Measurements from ENCODE around the gene SGCE. TPM values are rescaled to one million over a fixed set of nuclear protein-coding genes. Genes with fewer than 3 reads are reported as not detected.

SGCE gene
- total and polyA plus RNA-seq, 2 donors (not counting 1 experiment from before 2014, with no cell fraction given), result 8.9 to 13.0 TPM

GRCh38 chr7:94588075-94588474, 67.9 kb downstream of the SGCE start:
- H3K4me1 ChIP-seq (ENCODE audit: control insufficient read depth in 2 of 2, insufficient read depth in 2 of 2, low read length in 2 of 2), result peaks cover 11 to 17% of the 10 kb centered on the region in 2 donors
- no peak overlapping the region for H3K4me2 ChIP-seq (replicated peaks; ENCODE audit: low read depth, low read length, poor library complexity, severe bottlenecking)
- ATAC-seq (ENCODE audit: low read depth) (no peak), DNase-seq (no peak)
- no peak overlapping the region for H3K27ac ChIP-seq (ENCODE audit: low read length in 2 of 2)
- H4K20me1 ChIP-seq (ENCODE audit: control insufficient read depth, insufficient read depth, low read length, poor library complexity, severe bottlenecking), result no peaks in the 10 kb centered on the region
- H3K9me3 ChIP-seq (ENCODE audit: control extremely low read depth in 1 of 3, control insufficient read depth in 2 of 3, insufficient read depth in 1 of 3, low read length in 2 of 3), result no peaks in the 10 kb centered on the region
- CTCF ChIA-PET, result no interaction called here
- H2AFZ ChIP-seq (ENCODE audit: insufficient read depth, low read depth, low read length, poor library complexity, severe bottlenecking), result no peak overlapping the region
- Mint-ChIP-seq H3K27ac (no peak overlapping the region), H3K4me1 (peaks cover 19% of the 10 kb centered on the region), H3K27me3 (no peaks in the 10 kb centered on the region), H3K9me3 (ENCODE audit: insufficient read depth) (no peaks in the 10 kb centered on the region), H3K4me3 (no peak overlapping the region)
- WGBS (ENCODE audit: insufficient coverage), result no CpG with 5 or more reads among the region's 2 CpGs
- H3K27me3 ChIP-seq (replicated peaks in 1 of 4; ENCODE audit: control extremely low read depth in 1 of 4, control insufficient read depth in 3 of 4, insufficient read depth in 4 of 4, low read length in 3 of 4), result no peaks in the 10 kb centered on the region
- no peak overlapping the region for H3K9ac ChIP-seq (ENCODE audit: low read length)
- no peak overlapping the region for H3K4me3 ChIP-seq (ENCODE audit: control extremely low read depth in 1 of 5, extremely low read depth in 1 of 5, insufficient read depth in 1 of 5, low read depth in 2 of 5, low read length in 4 of 5)
- POLR2A ChIA-PET, result no interaction called here
- no peaks in the 10 kb centered on the region for H3K79me2 ChIP-seq (ENCODE audit: control insufficient read depth, insufficient read depth, low read length)
- no peak for TF ChIP-seq CTCF (IDR thresholded peaks at IDR 0.05)
- TF ChIP-seq EZH2 (IDR thresholded peaks at IDR 0.05; ENCODE audit: borderline replicate concordance, insufficient read depth, low read depth, low read length, poor library complexity, severe bottlenecking), result no peak
- no peaks in the 10 kb centered on the region for H3K36me3 ChIP-seq (replicated peaks in 1 of 2; ENCODE audit: control extremely low read depth in 1 of 2, control insufficient read depth in 1 of 2, extremely low read depth in 1 of 2, insufficient read depth in 2 of 2, low read length in 1 of 2)
- intact Hi-C loops (cut with micrococcal nuclease), result no loop called here

- H3K27me3 ChIP-seq (replicated peaks in 1 of 4; ENCODE audit: control extremely low read depth in 1 of 4, control insufficient read depth in 3 of 4, insufficient read depth in 4 of 4, low read length in 3 of 4), result no peaks in the 10 kb centered on the region
- no peaks in the 10 kb centered on the region for H3K27me3 Mint-ChIP-seq
- no peak for DNase-seq
- no peaks in the 10 kb centered on the region for H3K36me3 ChIP-seq (replicated peaks in 1 of 2; ENCODE audit: control extremely low read depth in 1 of 2, control insufficient read depth in 1 of 2, extremely low read depth in 1 of 2, insufficient read depth in 2 of 2, low read length in 1 of 2)
- no peaks in the 10 kb centered on the region for H4K20me1 ChIP-seq (ENCODE audit: control insufficient read depth, insufficient read depth, low read length, poor library complexity, severe bottlenecking)
- ChIA-PET CTCF (no interaction called here), POLR2A (no interaction called here)
- H3K4me1 ChIP-seq (ENCODE audit: control insufficient read depth in 2 of 2, insufficient read depth in 2 of 2, low read length in 2 of 2), result no peaks in the 10 kb centered on the region
- H3K9me3 Mint-ChIP-seq (ENCODE audit: insufficient read depth), result peaks cover 2% of the 10 kb centered on the region
- no peak overlapping the region for H3K4me3 Mint-ChIP-seq
- H3K9ac ChIP-seq (ENCODE audit: low read length), result no peak overlapping the region
- intact Hi-C loops (cut with micrococcal nuclease), result no loop called here
- no peak overlapping the region for H2AFZ ChIP-seq (ENCODE audit: insufficient read depth, low read depth, low read length, poor library complexity, severe bottlenecking)
- H3K27ac ChIP-seq (ENCODE audit: low read length in 2 of 2), result no peak overlapping the region
- H3K9me3 ChIP-seq (ENCODE audit: control extremely low read depth in 1 of 3, control insufficient read depth in 2 of 3, insufficient read depth in 1 of 3, low read length in 2 of 3), result no peaks in the 10 kb centered on the region
- no peaks in the 10 kb centered on the region for H3K4me1 Mint-ChIP-seq
- no peak overlapping the region for H3K27ac Mint-ChIP-seq
- no peaks in the 10 kb centered on the region for H3K79me2 ChIP-seq (ENCODE audit: control insufficient read depth, insufficient read depth, low read length)
- no peak for ATAC-seq (ENCODE audit: low read depth)
- TF ChIP-seq CTCF (IDR thresholded peaks at IDR 0.05) (no peak), EZH2 (IDR thresholded peaks at IDR 0.05; ENCODE audit: borderline replicate concordance, insufficient read depth, low read depth, low read length, poor library complexity, severe bottlenecking) (no peak)
- H3K4me3 ChIP-seq (ENCODE audit: control extremely low read depth in 1 of 5, extremely low read depth in 1 of 5, insufficient read depth in 1 of 5, low read depth in 2 of 5, low read length in 4 of 5), result no peak overlapping the region
- no peak overlapping the region for H3K4me2 ChIP-seq (replicated peaks; ENCODE audit: low read depth, low read length, poor library complexity, severe bottlenecking)
- 88% methylated on average over 1 of the region's 1 CpG for WGBS (ENCODE audit: insufficient coverage)
Observed at GRCh38 chr7:94584113-94584512, 71.8 kb downstream of the SGCE start.
